ENCODE measurements around the gene AFP. TPM values are rescaled to one million over a fixed set of nuclear protein-coding genes. Genes with fewer than 3 reads are reported as not detected.

AFP gene
- total and polyA plus RNA-seq, 2 of the 4 experiments (the other 2 are of a cell fraction): 0.87 to 1.3 TPM

DNA sequence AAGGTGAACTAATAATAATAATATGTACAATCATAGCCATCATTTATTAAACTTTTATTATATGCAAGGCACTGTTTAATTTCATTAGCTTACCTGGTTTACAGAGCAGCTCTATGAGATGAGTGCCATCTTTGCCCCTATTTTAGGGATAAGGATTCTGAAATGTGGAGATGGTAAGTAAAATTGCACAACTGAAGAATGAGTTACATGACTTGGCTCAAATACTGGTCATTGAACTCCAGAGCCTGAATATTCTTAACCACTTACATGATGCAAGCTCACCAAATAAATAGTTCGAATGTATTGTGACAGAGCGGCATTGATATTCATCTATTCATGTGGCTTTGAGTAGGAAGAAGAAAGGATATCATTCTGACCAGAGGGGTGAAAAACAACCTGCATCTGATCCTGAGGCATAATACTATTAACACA is 20.2 kb upstream of the AFP start:
- intact Hi-C loops (cut with micrococcal nuclease): no loop called here
- H3K18ac ChIP-seq (ENCODE audit: low read depth, low read length): no peak overlapping the region

More for the DNA sequence above, 20.2 kb upstream of the AFP start:
- DNase-seq (no peak), ATAC-seq (ENCODE audit: low read depth) (no peak)
- Histone ChIP-seq H3K4me1 (ENCODE audit: control insufficient read depth, insufficient read depth, low read length) (no peaks in the 10 kb centered on the region), H3K27me3 (ENCODE audit: control insufficient read depth, insufficient read depth, low read length) (peaks cover 2% of the 10 kb centered on the region; the same call in 1 of the 2 replicates), H2BK20ac (ENCODE audit: low read depth, low read length) (no peak overlapping the region), H3K9me1 (ENCODE audit: insufficient read depth, low read length) (no peaks in the 10 kb centered on the region), H3K4ac (ENCODE audit: low read depth, low read length) (no peak overlapping the region), H2BK15ac (ENCODE audit: low read depth, low read length) (no peak overlapping the region), H2BK120ac (ENCODE audit: low read depth, low read length) (no peak overlapping the region), H3K23ac (ENCODE audit: low read depth, low read length) (no peak overlapping the region), H3K36me3 (ENCODE audit: control insufficient read depth, insufficient read depth, low read length) (no peaks in the 10 kb centered on the region), H4K20me1 (ENCODE audit: insufficient read depth, low read length) (no peaks in the 10 kb centered on the region), H4K91ac (ENCODE audit: insufficient read depth, low read depth, low read length) (no peak overlapping the region), H2AFZ (replicated peaks; ENCODE audit: low read length, poor library complexity) (no peak overlapping the region), H3K79me1 (ENCODE audit: low read depth in 1 of 2, low read length in 2 of 2) (no peaks in the 10 kb centered on the region), H3K4me3 (ENCODE audit: insufficient read depth, low read depth, low read length) (no peak overlapping the region), H3K4me2 (ENCODE audit: low read depth, low read length) (no peak overlapping the region), H3K9ac (ENCODE audit: low read depth, low read length) (no peak overlapping the region), H4K8ac (ENCODE audit: low read depth in 2 of 2, low read length in 2 of 2) (no peak overlapping the region), H2BK5ac (ENCODE audit: low read depth, low read length, poor library complexity, severe bottlenecking) (no peak overlapping the region), H2AK9ac (replicated peaks; ENCODE audit: low read depth, low read length, poor library complexity) (no peak overlapping the region), H3K56ac (ENCODE audit: extremely low read depth, insufficient read depth, low read length) (no peak overlapping the region), H3K27ac (ENCODE audit: insufficient read depth, low read length) (no peak overlapping the region), H3K14ac (replicated peaks; ENCODE audit: low read depth, low read length) (no peak overlapping the region), H2AK5ac (ENCODE audit: low read depth, low read length) (no peak overlapping the region), H3K9me3 (ENCODE audit: control insufficient read depth, insufficient read depth, low read length) (no peaks in the 10 kb centered on the region), H4K5ac (ENCODE audit: low read depth, low read length) (no peak overlapping the region)
- POLR2A ChIA-PET (ENCODE audit: unreplicated experiment): no interaction called here
- TF ChIP-seq RFX5 (IDR thresholded peaks at IDR 0.05; ENCODE audit: low read depth, low read length): no peak
- no peak for TF ChIP-seq CHD1 (IDR thresholded peaks at IDR 0.05; ENCODE audit: low read depth, low read length)
- no peak for TF ChIP-seq NFE2L2 (IDR thresholded peaks at IDR 0.05; ENCODE audit: low read depth, low read length)
- TF ChIP-seq FOS (IDR thresholded peaks at IDR 0.05; ENCODE audit: low read depth, low read length): no peak
- no peak for TF ChIP-seq MAZ (IDR thresholded peaks at IDR 0.05; ENCODE audit: borderline replicate concordance, low read depth, low read length)
- TF ChIP-seq MXI1 (IDR thresholded peaks at IDR 0.05; ENCODE audit: borderline replicate concordance, low read depth, low read length): no peak
- no peak for TF ChIP-seq CEBPB (IDR thresholded peaks at IDR 0.05; ENCODE audit: low read depth, low read length)
- no peak for TF ChIP-seq RCOR1 (IDR thresholded peaks at IDR 0.05; ENCODE audit: insufficient replicate concordance, low read length)
- TF ChIP-seq RAD21 (IDR thresholded peaks at IDR 0.05; ENCODE audit: low read length): no peak
- no peak for TF ChIP-seq MAFK (IDR thresholded peaks at IDR 0.05; ENCODE audit: low read depth, low read length)
- TF ChIP-seq POLR2A (IDR thresholded peaks at IDR 0.05; ENCODE audit: low read depth, low read length): no peak
- no peak for TF ChIP-seq CTCF (conservative IDR thresholded peaks at IDR 0.05; ENCODE audit: low read depth, low read length)
- no peak for TF ChIP-seq ELK1 (IDR thresholded peaks at IDR 0.05; ENCODE audit: borderline replicate concordance, low read depth, low read length)
- no peak for TF ChIP-seq BHLHE40 (IDR thresholded peaks at IDR 0.05; ENCODE audit: low read depth, low read length)
- TF ChIP-seq, protein P1, sequence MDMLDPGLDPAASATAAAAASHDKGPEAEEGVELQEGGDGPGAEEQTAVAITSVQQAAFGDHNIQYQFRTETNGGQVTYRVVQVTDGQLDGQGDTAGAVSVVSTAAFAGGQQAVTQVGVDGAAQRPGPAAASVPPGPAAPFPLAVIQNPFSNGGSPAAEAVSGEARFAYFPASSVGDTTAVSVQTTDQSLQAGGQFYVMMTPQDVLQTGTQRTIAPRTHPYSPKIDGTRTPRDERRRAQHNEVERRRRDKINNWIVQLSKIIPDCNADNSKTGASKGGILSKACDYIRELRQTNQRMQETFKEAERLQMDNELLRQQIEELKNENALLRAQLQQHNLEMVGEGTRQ (IDR thresholded peaks at IDR 0.05; ENCODE audit: low read depth, low read length): no peak
- TF ChIP-seq SMC3 (IDR thresholded peaks at IDR 0.05; ENCODE audit: low read depth, low read length): no peak
- CTCF ChIA-PET: no interaction called here
- no TSS peak for BruUV-seq (replicated peaks)
- dilution Hi-C loops (cut with HindIII; ENCODE audit: low sequenced_read_pairs, unreplicated experiment): no loop called here
- WGBS, 2 experiments (ENCODE audit: extremely low coverage in 2 of 2, insufficient read length in 1 of 2): no CpG with 5 or more reads among the region's 2 CpGs
- in situ Hi-C loops (cut with MboI; ENCODE audit: low sequenced_read_pairs): no loop called here
